SH-SY5Y (cell line): ENCODE results near the gene OR11L1.

ENCODE experiments used
- GATA2 ChIP-seq: IDR thresholded peaks from 2 replicates; pipeline ENCODE4 v1.6.1; 2011; ENCODE audit warnings: mild to moderate bottlenecking, low read depth, low read length
- GATA3 ChIP-seq: IDR thresholded peaks from 2 replicates; pipeline ENCODE4 v1.6.1; 2011; ENCODE audit warnings: low read depth, mild to moderate bottlenecking, low read length, moderate library complexity

OR11L1 gene

GRCh38 chr1:247841796-247842195 lies at the start of gene OR11L1:
TSS of gene OR11L1 (minus strand) at chr1:247841896. CDS start at chr1:247841896, 0 bp downstream.
- TF ChIP-seq GATA3 (no peak), GATA2 (no peak)

- no peak for TF ChIP-seq GATA2
- no peak for TF ChIP-seq GATA3
Measured at GRCh38 chr1:247884797-247885413, 43.2 kb upstream of the OR11L1 start.

- no peak for TF ChIP-seq GATA3
- TF ChIP-seq GATA2: no peak
Measured at GRCh38 chr1:247883346-247883745, 41.6 kb upstream of the OR11L1 start.

GRCh38 chr1:247865416-247865815 lies 23.7 kb upstream of the OR11L1 start:
- no peak for TF ChIP-seq GATA3
- no peak for TF ChIP-seq GATA2

- TF ChIP-seq GATA3: no peak
Measured at GRCh38 chr1:247864644-247865043, 22.9 kb upstream of the OR11L1 start.

GRCh38 chr1:247862756-247863155 lies 21.1 kb upstream of the OR11L1 start:
- TF ChIP-seq GATA3 (no peak), GATA2 (no peak)

GRCh38 chr1:247857985-247858619 lies 16.4 kb upstream of the OR11L1 start:
- TF ChIP-seq GATA3 (no peak), GATA2 (no peak)

- TF ChIP-seq GATA2 (no peak), GATA3 (no peak)
Measured at GRCh38 chr1:247857069-247857984, 15.6 kb upstream of the OR11L1 start, which contains the start of gene TRIM58. TSS of gene TRIM58 (plus strand) at chr1:247857187. CDS start at chr1:247857247, 60 bp downstream.

- no peak for TF ChIP-seq GATA2
- no peak for TF ChIP-seq GATA3
Measured at GRCh38 chr1:247855911-247856310, 14.2 kb upstream of the OR11L1 start.

- TF ChIP-seq GATA3: no peak
- TF ChIP-seq GATA2: no peak
Measured at GRCh38 chr1:247854899-247855545, 13.3 kb upstream of the OR11L1 start.

- no peak for TF ChIP-seq GATA2
- no peak for TF ChIP-seq GATA3
Measured at GRCh38 chr1:247849616-247850015, 7.9 kb upstream of the OR11L1 start.

GRCh38 chr1:247848346-247848745 lies 6.7 kb upstream of the OR11L1 start:
- TF ChIP-seq GATA3 (no peak), GATA2 (no peak)

- TF ChIP-seq GATA2 (no peak), GATA3 (no peak)
Measured at GRCh38 chr1:247845693-247846017, 4.0 kb upstream of the OR11L1 start.
